Hypothalamus (tissue), 51 donors: ENCODE data around the gene OSTF1.

Experiments used
- DNase-seq, 51 donors: peaks; one replicate each; lab custom pipeline; 2025; lab: John Stamatoyannopoulos, UW

OSTF1 gene

DNA sequence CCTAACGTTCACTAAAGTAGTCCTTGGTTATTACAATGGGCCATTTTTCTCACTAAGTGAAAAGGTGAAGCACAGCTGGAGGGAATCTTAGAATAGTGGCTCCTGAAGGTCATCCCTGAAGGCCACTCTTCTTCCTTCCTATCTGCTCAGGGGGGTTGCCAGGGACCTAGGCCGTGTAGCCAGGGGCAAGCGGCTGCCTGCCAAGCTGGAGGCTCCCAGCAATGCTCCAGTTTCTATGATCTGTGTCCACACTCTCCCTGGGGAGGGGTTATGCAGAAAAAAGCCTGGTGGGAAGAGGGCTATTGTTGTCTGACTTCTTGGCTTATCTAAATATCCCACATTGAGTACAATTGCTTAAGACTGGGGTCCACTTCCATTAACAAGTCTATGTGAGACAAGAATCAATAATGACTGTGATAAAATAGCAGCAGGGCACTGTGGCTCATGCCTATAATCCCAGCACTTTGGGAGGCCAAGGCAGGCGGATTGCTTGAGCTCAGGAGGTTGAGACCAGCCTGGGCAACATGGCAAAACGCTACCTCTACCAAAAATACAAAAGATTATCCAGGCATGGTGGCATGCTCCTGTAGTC, 4.1 kb upstream of the OSTF1 start:
- DNase-seq: no peak

GRCh38 chr9:75085640-75086039, 2.7 kb upstream of the OSTF1 start:
- no peak for DNase-seq

- no peak for DNase-seq
Observed at GRCh38 chr9:75086541-75087288, 1.6 kb upstream of the OSTF1 start.

- peak in 1 of 51 donors; percentile 41 for DNase-seq
Observed at GRCh38 chr9:75087289-75087823, 958 bp upstream of the OSTF1 start.

- DNase-seq: peak in 32 of 51 donors; percentile 7 to 79 (median 23)
Observed at GRCh38 chr9:75088646-75089372, 495 bp downstream of the OSTF1 start.

DNA sequence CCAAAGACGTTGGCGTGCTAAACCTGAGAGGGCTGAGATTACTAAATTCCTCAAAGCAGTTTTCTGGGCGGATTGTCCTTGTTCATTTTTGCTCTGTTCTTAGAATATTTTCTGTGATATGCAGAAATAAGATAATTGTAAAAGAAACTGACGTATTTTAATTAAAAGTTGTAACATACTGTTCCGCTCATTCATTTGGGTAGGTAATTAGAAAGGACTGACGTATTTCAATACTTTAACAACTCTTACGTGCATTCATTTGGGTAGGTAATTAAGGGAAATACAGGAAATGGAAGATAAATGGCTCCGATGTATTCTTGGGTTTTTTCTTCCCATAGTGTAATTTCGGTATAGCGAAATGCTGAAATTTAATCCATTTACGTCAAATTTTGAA, 1.1 kb downstream of the OSTF1 start:
- no peak for DNase-seq

DNA sequence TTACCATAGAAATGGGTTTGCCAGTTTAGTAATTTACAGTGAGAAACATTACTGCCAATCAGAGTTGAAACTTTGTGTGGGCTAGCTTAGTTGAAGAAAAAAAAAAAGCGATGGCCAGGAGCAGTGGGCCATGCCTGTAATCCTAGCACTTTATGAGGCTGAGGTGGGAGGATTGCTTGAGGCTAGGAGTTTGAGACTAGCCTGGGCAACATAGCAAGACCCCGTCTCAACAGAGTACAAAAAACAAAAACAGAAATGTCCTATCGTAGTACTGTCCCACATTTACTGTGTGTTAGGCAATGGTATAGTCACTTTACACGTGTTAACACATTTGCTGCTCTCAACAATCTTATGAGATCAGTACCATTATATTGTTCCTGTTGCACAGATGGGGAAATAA, 2.3 kb downstream of the OSTF1 start:
- no peak for DNase-seq

DNA sequence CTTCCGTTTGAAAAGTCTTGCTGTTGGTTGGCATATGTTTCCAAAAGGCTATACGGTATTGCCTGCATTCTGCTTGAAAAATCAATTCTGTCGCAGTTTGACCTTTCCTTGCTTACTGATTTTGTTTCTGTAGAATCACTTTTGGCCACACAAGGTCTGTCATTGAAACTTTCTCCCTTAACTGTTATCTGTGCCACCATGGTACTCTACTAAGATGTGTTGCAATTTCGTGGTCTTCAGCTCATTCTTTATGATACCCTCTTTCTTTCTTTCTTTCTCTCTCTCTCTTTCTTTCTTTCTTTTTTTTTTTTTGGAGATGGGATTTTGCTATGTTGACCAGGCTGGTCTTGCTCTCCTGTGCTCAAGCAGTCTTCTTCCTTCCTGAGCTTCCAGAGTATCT, 4.5 kb downstream of the OSTF1 start:
- no peak for DNase-seq

- DNase-seq: no peak
Observed at GRCh38 chr9:75096796-75097195, 8.5 kb downstream of the OSTF1 start.

- no peak for DNase-seq
Observed at GRCh38 chr9:75101004-75101588, 12.8 kb downstream of the OSTF1 start.

DNA sequence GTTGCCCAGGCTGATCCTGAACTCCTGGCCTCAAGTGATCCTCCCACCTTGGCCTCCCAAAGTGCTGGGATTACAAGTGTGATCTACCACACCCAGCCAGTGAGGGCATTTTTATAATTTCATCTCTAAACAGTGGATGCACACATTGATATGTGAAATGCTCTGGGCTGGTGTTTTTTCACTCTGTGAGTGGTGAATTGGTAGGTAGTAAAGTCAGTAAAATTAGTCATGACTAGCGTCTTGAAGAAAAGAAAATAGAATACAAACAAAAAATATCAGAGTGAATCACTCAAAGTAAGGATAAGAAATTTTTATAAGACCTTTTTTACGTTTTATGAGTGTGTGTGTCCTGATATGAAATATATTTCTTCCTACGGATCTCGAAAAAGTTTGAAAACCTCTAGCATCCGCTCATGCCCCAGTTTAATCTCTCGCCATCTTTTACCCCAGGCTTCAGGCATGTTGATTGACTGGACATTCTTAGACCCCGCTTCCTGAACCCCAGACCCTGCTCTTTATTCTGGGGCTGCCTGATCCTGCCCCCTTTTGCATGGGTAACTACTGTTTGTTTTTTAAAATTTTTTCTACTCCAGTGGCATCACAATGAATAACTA, 14.0 kb downstream of the OSTF1 start:
- DNase-seq: no peak

DNA sequence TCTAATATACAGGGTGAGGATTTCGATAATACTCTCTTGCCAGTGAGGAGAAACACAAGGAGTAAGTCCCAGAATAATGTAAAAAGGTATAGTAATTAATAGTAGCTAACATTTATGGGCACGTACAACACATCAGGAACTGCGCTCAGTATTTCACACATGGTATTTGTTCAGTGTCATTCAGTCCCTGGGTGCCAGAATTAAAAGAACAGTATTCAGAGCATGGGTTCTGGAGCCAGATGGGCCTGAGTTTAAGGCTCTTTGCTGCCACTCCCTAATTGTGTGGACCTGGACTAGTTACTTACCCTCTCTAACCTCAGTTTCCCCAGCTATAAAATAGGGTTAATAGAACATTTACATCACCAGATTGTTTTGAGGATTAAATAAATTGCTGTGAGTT, 16.3 kb downstream of the OSTF1 start:
- DNase-seq: no peak

GRCh38 chr9:75105019-75105540, 16.8 kb downstream of the OSTF1 start:
- no peak for DNase-seq

DNA sequence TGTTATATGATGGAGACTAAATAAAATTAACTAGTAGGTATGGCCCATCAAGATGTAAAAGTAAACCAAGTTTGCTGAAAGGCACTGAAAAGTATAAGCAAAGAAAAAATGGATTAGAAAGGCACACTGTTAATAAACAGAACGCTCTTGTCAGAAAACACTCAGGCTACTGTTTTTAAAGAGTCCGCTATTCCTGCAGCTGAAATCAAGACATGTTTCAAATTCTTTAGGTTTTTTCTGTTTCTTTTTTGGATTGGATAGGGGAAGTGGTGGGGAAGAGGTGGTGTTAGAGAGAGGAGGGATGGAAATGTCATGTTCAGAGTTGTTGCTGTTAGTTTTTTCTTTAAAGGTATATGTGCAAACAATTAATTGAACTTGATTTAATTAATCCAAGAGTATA, 17.5 kb downstream of the OSTF1 start:
- peak in 1 of 51 donors; percentile 34 for DNase-seq

- no peak for DNase-seq
Observed at GRCh38 chr9:75106857-75107256, 18.5 kb downstream of the OSTF1 start.

DNA sequence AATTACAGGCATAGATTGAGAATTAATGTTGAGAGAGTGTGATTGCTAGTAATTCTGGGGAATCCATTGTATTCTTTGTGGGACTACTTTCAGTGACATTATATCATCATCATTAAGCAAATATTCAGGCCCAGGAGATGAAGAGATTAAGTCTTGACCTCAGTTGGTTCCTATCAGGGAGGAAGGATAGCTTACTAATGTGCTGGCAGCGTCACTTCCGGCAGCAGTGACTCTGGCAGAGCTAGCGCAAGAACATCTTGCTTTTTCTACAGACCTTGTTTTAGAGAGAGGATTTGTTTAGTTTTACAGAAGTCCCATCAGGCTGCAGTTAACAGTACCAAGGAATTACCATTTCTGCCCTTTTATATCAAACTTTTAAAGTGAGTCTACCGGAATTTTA, 20.3 kb downstream of the OSTF1 start:
- DNase-seq: no peak

GRCh38 chr9:75109210-75109839, 21.0 kb downstream of the OSTF1 start:
- no peak for DNase-seq

DNA sequence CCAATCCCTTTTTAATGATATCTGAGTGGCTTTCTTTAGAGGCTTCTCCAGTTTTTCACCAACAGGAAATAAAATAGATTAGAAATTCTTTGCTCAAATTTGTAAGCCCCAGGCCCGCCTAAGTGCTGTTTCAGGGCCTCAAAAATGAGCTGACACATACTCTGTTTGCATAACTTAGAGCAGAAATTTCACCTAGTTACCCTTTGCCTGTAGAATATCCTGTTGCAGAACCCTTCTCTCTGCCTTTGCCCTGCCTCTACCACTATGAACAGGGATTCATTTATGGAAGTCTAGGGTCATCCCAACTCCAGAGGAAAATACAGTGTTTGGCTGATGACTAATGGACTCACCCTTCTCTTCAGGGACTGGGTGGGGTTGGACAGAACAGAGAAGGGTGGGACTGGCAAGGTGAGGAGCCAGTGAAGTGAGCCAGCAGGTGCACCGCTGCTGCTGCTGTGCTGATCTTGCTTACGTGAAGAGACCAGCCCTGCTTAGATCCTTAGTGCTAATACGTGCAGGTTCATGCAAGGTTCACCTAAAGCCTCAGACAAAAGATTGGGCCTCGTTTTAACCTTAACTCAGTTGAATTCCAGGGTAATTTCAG, 22.8 kb downstream of the OSTF1 start:
- no peak for DNase-seq

- DNase-seq: no peak
Observed at GRCh38 chr9:75112789-75113188, 24.5 kb downstream of the OSTF1 start.

DNA sequence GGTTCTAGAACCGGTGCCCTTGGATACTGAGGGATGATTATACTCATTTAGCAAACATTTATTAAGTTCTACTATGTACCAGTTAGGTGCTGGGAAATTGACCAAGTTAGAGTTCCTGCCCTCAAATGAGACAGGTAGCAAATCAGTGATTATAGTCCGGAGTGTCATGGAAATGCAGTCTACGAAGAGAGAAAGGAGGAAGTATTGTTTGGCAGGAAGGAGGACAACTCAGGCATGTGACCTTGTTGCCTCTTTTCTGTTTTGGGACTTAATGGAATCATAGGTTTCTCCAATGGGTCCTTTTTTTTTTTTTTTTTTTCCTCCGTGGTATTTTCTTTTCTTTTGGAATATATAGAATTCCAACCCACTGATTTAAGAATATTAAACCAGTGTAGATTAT, 28.0 kb downstream of the OSTF1 start:
- no peak for DNase-seq
